ENCODE measurements around the gene C20orf204.

C20orf204 gene

GRCh38 chr20:64041040-64041780 is 5.2 kb downstream of the C20orf204 start:
- no peak for DNase-seq (ENCODE audit: low read depth in 3 of 3, low spot score in 1 of 3)

- no peak for DNase-seq (ENCODE audit: low read depth in 3 of 3, low spot score in 1 of 3)
Observed at GRCh38 chr20:64041781-64042053, 5.7 kb downstream of the C20orf204 start.

- DNase-seq (ENCODE audit: low read depth in 3 of 3, low spot score in 1 of 3): no peak
Observed at GRCh38 chr20:64042054-64042781, 6.2 kb downstream of the C20orf204 start.

- DNase-seq (ENCODE audit: low read depth in 3 of 3, low spot score in 1 of 3): no peak
Observed at GRCh38 chr20:64043768-64044167, 7.8 kb downstream of the C20orf204 start.

- DNase-seq (ENCODE audit: low read depth in 3 of 3, low spot score in 1 of 3): no peak
Observed at GRCh38 chr20:64044484-64045247, 8.7 kb downstream of the C20orf204 start.

GRCh38 chr20:64045346-64046011 is 9.5 kb downstream of the C20orf204 start:
- DNase-seq (ENCODE audit: low read depth in 3 of 3, low spot score in 1 of 3): no peak

GRCh38 chr20:64047046-64047389 is 11.0 kb downstream of the C20orf204 start:
- DNase-seq (ENCODE audit: low read depth in 3 of 3, low spot score in 1 of 3): no peak

GRCh38 chr20:64047968-64048401 is 12.0 kb downstream of the C20orf204 start:
- DNase-seq (ENCODE audit: low read depth in 3 of 3, low spot score in 1 of 3): no peak

- DNase-seq (ENCODE audit: low read depth in 3 of 3, low spot score in 1 of 3): no peak
Observed at GRCh38 chr20:64048402-64049044, 12.5 kb downstream of the C20orf204 start.

GRCh38 chr20:64049060-64049877 is 13.3 kb downstream of the C20orf204 start, which contains the start of gene SOX18:
Gene SOX18 (minus strand): TSS chr20:64049639. CDS start chr20:64049516, 123 bp downstream.
- DNase-seq (ENCODE audit: low read depth in 3 of 3, low spot score in 1 of 3): no peak

GRCh38 chr20:64049878-64050260 is 13.9 kb downstream of the C20orf204 start:
- no peak for DNase-seq (ENCODE audit: low read depth in 3 of 3, low spot score in 1 of 3)

- DNase-seq (ENCODE audit: low read depth in 3 of 3, low spot score in 1 of 3): no peak
Observed at GRCh38 chr20:64050261-64051032, 14.5 kb downstream of the C20orf204 start.

- DNase-seq (ENCODE audit: low read depth in 3 of 3, low spot score in 1 of 3): no peak
Observed at GRCh38 chr20:64051033-64051452, 15.1 kb downstream of the C20orf204 start.

- no peak for DNase-seq (ENCODE audit: low read depth in 3 of 3, low spot score in 1 of 3)
Observed at GRCh38 chr20:64051561-64052325, 15.8 kb downstream of the C20orf204 start.

- DNase-seq (ENCODE audit: low read depth in 3 of 3, low spot score in 1 of 3): no peak
Observed at GRCh38 chr20:64052326-64052722, 16.3 kb downstream of the C20orf204 start.

GRCh38 chr20:64052987-64053840 is 17.2 kb downstream of the C20orf204 start:
- DNase-seq (ENCODE audit: low read depth in 3 of 3, low spot score in 1 of 3): no peak

GRCh38 chr20:64053841-64054661 is 18.1 kb downstream of the C20orf204 start:
- no peak for DNase-seq (ENCODE audit: low read depth in 3 of 3, low spot score in 1 of 3)

Measured in stimulated activated CD4-positive, alpha-beta T cell treated with anti-CD3 and anti-CD28 coated beads, TNF-alpha, amount 100 ng/mL, for 1 hour (primary cell).